HL-60 (cell line): ENCODE results near the gene DPEP1.

Experiments used
- GABPA ChIP-seq: IDR thresholded peaks from 2 replicates; pipeline ENCODE4 v1.6.1; 2012; ENCODE audit warnings: low read depth
- POLR2AphosphoS5 ChIP-seq: IDR thresholded peaks from 2 replicates; pipeline ENCODE4 v1.6.1; 2012; ENCODE audit warnings: low read depth
- TF ChIP-seq, protein P1 (sequence below): IDR thresholded peaks from one replicate; pipeline ENCODE4 v1.5.1; 2011; ENCODE audit warnings: low read length, control low read depth, inconsistent platforms; ENCODE audit not compliant: insufficient read depth

DNA sequence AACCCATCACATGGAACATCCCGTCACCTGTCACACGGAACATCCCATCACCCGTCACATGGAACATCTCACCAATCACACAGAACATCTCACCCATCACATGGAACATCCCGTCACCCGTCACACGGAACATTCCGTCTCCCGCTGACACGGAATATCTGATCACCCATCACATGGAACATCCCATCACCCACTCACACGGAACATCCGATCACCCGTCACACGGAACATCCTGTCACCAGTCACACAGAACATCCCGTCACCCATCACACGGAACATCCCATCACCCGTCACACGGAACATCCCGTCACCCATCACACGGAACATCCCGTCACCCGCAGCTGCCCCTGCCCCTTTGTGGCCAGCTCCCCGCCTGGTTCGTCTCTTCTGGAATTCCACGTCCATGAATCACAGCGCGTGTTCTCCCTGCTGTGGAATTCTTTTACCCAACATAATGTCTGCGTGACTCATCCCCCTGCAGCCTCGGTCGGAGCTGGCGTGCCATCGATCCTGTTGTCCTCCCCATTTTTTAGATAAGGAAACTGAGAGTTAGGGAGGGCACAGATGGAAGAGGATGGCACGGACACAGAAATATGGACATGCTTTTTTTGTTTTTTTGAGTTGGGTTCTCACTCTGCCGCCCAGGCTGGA is 32.3 kb upstream of the DPEP1 start:
- TF ChIP-seq, protein P1, sequence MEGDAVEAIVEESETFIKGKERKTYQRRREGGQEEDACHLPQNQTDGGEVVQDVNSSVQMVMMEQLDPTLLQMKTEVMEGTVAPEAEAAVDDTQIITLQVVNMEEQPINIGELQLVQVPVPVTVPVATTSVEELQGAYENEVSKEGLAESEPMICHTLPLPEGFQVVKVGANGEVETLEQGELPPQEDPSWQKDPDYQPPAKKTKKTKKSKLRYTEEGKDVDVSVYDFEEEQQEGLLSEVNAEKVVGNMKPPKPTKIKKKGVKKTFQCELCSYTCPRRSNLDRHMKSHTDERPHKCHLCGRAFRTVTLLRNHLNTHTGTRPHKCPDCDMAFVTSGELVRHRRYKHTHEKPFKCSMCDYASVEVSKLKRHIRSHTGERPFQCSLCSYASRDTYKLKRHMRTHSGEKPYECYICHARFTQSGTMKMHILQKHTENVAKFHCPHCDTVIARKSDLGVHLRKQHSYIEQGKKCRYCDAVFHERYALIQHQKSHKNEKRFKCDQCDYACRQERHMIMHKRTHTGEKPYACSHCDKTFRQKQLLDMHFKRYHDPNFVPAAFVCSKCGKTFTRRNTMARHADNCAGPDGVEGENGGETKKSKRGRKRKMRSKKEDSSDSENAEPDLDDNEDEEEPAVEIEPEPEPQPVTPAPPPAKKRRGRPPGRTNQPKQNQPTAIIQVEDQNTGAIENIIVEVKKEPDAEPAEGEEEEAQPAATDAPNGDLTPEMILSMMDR: no peak
- TF ChIP-seq POLR2AphosphoS5 (no peak), GABPA (no peak)
